ENCODE results near the gene SH3BP4.
"Not testable (repeated sequence)": the region's sequence is repeated elsewhere in the genome, so short reads cannot be mapped to it uniquely, and the experiment has no call there.

Gene SH3BP4

GRCh38 chr2:235018838-235019237, 67.0 kb downstream of the SH3BP4 start:
- TF ChIP-seq, protein P1, sequence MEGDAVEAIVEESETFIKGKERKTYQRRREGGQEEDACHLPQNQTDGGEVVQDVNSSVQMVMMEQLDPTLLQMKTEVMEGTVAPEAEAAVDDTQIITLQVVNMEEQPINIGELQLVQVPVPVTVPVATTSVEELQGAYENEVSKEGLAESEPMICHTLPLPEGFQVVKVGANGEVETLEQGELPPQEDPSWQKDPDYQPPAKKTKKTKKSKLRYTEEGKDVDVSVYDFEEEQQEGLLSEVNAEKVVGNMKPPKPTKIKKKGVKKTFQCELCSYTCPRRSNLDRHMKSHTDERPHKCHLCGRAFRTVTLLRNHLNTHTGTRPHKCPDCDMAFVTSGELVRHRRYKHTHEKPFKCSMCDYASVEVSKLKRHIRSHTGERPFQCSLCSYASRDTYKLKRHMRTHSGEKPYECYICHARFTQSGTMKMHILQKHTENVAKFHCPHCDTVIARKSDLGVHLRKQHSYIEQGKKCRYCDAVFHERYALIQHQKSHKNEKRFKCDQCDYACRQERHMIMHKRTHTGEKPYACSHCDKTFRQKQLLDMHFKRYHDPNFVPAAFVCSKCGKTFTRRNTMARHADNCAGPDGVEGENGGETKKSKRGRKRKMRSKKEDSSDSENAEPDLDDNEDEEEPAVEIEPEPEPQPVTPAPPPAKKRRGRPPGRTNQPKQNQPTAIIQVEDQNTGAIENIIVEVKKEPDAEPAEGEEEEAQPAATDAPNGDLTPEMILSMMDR (IDR thresholded peaks at IDR 0.05): no peak
- no peaks in the 10 kb centered on the region for H3K36me3 ChIP-seq
- H3K9me3 ChIP-seq: no peaks in the 10 kb centered on the region
- H3K27ac ChIP-seq: no peak overlapping the region
- no peaks in the 10 kb centered on the region for H3K27me3 ChIP-seq
- no peak overlapping the region for H3K4me3 ChIP-seq (ENCODE audit: low read depth in 1 of 2, low read length in 1 of 2)
- H3K4me1 ChIP-seq (ENCODE audit: control insufficient read depth in 1 of 2, insufficient read depth in 1 of 2, low read depth in 1 of 2, low read length in 1 of 2): no peaks in the 10 kb centered on the region

- H3K27me3 ChIP-seq; H3K4me3 ChIP-seq (ENCODE audit: low read depth in 1 of 2, low read length in 1 of 2); H3K27ac ChIP-seq; H3K9me3 ChIP-seq; H3K4me1 ChIP-seq (ENCODE audit: control insufficient read depth in 1 of 2, insufficient read depth in 1 of 2, low read depth in 1 of 2, low read length in 1 of 2); H3K36me3 ChIP-seq: not testable (repeated sequence)
Observed at GRCh38 chr2:235020141-235020540, 68.3 kb downstream of the SH3BP4 start.

GRCh38 chr2:235021752-235022151, 69.9 kb downstream of the SH3BP4 start:
- no peaks in the 10 kb centered on the region for H3K27me3 ChIP-seq
- H3K36me3 ChIP-seq: no peaks in the 10 kb centered on the region
- no peaks in the 10 kb centered on the region for H3K4me1 ChIP-seq (ENCODE audit: control insufficient read depth in 1 of 2, insufficient read depth in 1 of 2, low read depth in 1 of 2, low read length in 1 of 2)
- no peak overlapping the region for H3K4me3 ChIP-seq (ENCODE audit: low read depth in 1 of 2, low read length in 1 of 2)
- TF ChIP-seq, protein P1 (IDR thresholded peaks at IDR 0.05): no peak
- no peaks in the 10 kb centered on the region for H3K9me3 ChIP-seq
- no peak overlapping the region for H3K27ac ChIP-seq

DNA sequence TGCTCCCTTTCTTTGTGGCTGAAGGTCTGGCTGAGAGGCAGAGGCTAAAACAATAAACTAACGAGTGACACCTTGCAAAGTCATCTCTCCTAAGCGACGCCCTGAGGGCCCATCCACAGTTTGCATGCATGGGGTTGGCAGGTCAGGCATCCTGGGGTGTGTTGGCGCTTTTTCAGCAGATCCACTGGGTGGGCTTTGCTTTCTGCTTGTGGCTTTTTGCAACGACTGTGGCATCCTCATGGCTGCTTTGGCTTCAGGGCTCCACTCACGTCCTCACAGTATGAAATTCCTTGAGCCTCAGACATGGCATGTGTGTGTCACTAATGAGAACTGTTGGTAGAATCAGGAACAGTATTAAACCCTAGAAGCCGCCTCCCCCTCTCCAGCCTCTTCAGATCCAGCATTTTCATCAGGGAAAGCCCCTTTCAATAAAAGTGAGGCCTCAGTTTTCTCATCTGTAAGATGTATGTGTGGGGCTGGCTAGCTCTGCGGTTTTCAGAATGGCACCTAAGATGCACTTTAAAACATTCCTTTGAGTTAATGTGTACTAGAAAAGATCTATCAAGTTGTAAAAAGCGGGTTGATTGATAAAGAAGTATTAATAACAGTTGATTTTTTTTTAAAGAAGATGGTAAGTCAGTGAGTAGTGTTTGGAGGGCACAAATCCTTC, 72.5 kb downstream of the SH3BP4 start:
- TF ChIP-seq, protein P1 (IDR thresholded peaks at IDR 0.05): no peak
- H3K27ac ChIP-seq: no peak overlapping the region
- no peaks in the 10 kb centered on the region for H3K4me1 ChIP-seq (ENCODE audit: control insufficient read depth in 1 of 2, insufficient read depth in 1 of 2, low read depth in 1 of 2, low read length in 1 of 2)
- H3K36me3 ChIP-seq: no peaks in the 10 kb centered on the region
- no peaks in the 10 kb centered on the region for H3K9me3 ChIP-seq
- H3K4me3 ChIP-seq (ENCODE audit: low read depth in 1 of 2, low read length in 1 of 2): no peak overlapping the region
- no peaks in the 10 kb centered on the region for H3K27me3 ChIP-seq

DNA sequence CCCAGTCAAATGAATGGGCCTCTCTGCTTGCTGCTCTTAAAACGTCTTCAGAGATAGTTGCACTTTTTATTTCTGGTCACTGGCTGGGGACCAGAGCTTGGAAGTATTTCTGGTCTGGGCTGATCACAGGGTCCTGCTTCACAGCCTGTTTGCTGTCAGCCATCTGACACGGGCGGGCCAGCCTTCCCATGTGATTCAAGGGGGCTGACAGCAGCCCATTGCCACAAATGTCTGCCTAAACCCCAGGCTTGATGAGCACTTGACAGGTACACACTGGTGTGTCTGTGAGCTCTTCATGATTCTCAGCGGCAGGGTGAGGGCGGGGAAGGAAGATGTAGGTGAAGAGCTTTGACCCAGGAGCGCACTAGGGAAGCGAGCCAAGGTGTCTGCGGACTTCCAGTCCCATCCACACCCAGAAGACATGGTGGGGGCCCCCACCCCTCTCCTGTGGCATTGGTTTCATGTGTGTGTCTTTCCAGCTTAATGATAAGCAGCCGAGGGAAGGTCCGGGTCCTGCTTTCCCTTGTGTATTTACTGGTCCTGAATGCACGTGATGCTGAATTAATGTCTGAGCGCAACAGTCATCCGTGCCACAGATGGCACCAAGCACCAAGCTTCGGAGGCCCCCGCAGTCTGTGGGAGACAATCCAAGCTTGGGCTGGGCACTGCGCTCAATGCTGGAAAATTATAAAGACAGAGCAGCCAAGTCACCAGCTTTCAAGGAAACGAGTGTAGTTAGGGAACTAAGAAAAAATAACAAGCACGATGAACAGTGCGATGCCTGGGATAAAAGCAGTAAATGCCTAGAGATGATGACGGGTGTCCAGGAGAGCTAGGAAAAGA, 73.3 kb downstream of the SH3BP4 start:
- TF ChIP-seq, protein P1 (IDR thresholded peaks at IDR 0.05): no peak
- Histone ChIP-seq H3K27me3 (no peaks in the 10 kb centered on the region), H3K4me1 (ENCODE audit: control insufficient read depth in 1 of 2, insufficient read depth in 1 of 2, low read depth in 1 of 2, low read length in 1 of 2) (no peaks in the 10 kb centered on the region), H3K4me3 (ENCODE audit: low read depth in 1 of 2, low read length in 1 of 2) (no peak overlapping the region), H3K9me3 (no peaks in the 10 kb centered on the region), H3K36me3 (no peaks in the 10 kb centered on the region), H3K27ac (no peak overlapping the region)

Measured in neutrophil (primary cell).